ENCODE results near the gene ACTA2. TPM values are rescaled to one million over a fixed set of nuclear protein-coding genes. Genes with fewer than 3 reads are reported as not detected.
A peak's percentile ranks its signal among the peaks of the same experiment; 100 is the strongest.

Gene ACTA2
- total and polyA plus RNA-seq, 8 donors: 8.1 to 78.7 (median 32.2) TPM

- Histone ChIP-seq H3K9me3 (no peaks in the 10 kb centered on the region), H3K4me3 (no peak overlapping the region), H3K4me1 (peaks cover 0 to 3% (median 0%) of the 10 kb centered on the region in 3 donors), H3K27ac (peak overlapping the region in 1 of 4 donors; percentile 24), H3K36me3 (no peaks in the 10 kb centered on the region), H3K27me3 (no peaks in the 10 kb centered on the region)
- peak; percentile 72 for FAIRE-seq
- intact Hi-C loops (cut with DNase I): no loop called here
- ATAC-seq: peak in 3 of 4 donors; percentile 23 to 40 (median 24)
- DNase-seq: no peak
- 23 to 48% methylated on average over 2 of the region's 2 CpGs for WGBS, 2 donors
- no peak for TF ChIP-seq CTCF (IDR thresholded peaks at IDR 0.05)
Measured at GRCh38 chr10:88983206-88983605, 30.6 kb upstream of the ACTA2 start.

- H3K4me3 ChIP-seq: no peak overlapping the region
- intact Hi-C loops (cut with DNase I): no loop called here
- FAIRE-seq (peak; percentile 63), DNase-seq (no peak), ATAC-seq (no peak)
- H3K9me3 ChIP-seq: no peaks in the 10 kb centered on the region
- no peak for TF ChIP-seq CTCF (IDR thresholded peaks at IDR 0.05)
- no peaks in the 10 kb centered on the region for H3K36me3 ChIP-seq
- WGBS, 2 donors: 83 to 89% methylated on average over 2 of the region's 2 CpGs
- no peak overlapping the region for H3K27ac ChIP-seq
- peaks cover 0 to 3% (median 0%) of the 10 kb centered on the region in 3 donors for H3K4me1 ChIP-seq
- H3K27me3 ChIP-seq: no peaks in the 10 kb centered on the region
Measured at GRCh38 chr10:88982366-88982765, 29.8 kb upstream of the ACTA2 start.

GRCh38 chr10:88981435-88981834 lies 28.9 kb upstream of the ACTA2 start:
- ATAC-seq (no peak), FAIRE-seq (no peak), DNase-seq (no peak)
- no peak overlapping the region for H3K4me3 ChIP-seq
- H3K27me3 ChIP-seq: no peaks in the 10 kb centered on the region
- TF ChIP-seq CTCF (IDR thresholded peaks at IDR 0.05): no peak
- intact Hi-C loops (cut with DNase I): no loop called here
- 72 to 78% methylated on average over 5 of the region's 5 CpGs for WGBS, 2 donors
- no peak overlapping the region for H3K27ac ChIP-seq
- no peaks in the 10 kb centered on the region for H3K9me3 ChIP-seq
- no peaks in the 10 kb centered on the region for H3K36me3 ChIP-seq
- H3K4me1 ChIP-seq: peaks cover 0 to 3% (median 0%) of the 10 kb centered on the region in 3 donors

GRCh38 chr10:88980800-88981199 lies 28.2 kb upstream of the ACTA2 start:
- intact Hi-C loops (cut with DNase I): no loop called here
- H3K27ac ChIP-seq: no peak overlapping the region
- H3K4me3 ChIP-seq: no peak overlapping the region
- peaks cover 0 to 3% (median 0%) of the 10 kb centered on the region in 3 donors for H3K4me1 ChIP-seq
- no peak for TF ChIP-seq CTCF (IDR thresholded peaks at IDR 0.05)
- H3K36me3 ChIP-seq: no peaks in the 10 kb centered on the region
- H3K9me3 ChIP-seq: no peaks in the 10 kb centered on the region
- H3K27me3 ChIP-seq: no peaks in the 10 kb centered on the region
- 50 to 63% methylated on average over 4 of the region's 4 CpGs for WGBS, 2 donors
- ATAC-seq (peak in 2 of 4 donors; percentile 28 to 39), FAIRE-seq (no peak), DNase-seq (no peak)

GRCh38 chr10:88980247-88980646 lies 27.7 kb upstream of the ACTA2 start:
- WGBS, 2 donors: 80 to 91% methylated on average over 4 of the region's 4 CpGs
- Histone ChIP-seq H3K4me1 (peaks cover 4 to 6% (median 5%) of the 10 kb centered on the region in 3 donors), H3K4me3 (no peak overlapping the region), H3K36me3 (no peaks in the 10 kb centered on the region), H3K27me3 (no peaks in the 10 kb centered on the region), H3K27ac (no peak overlapping the region), H3K9me3 (no peaks in the 10 kb centered on the region)
- intact Hi-C loops (cut with DNase I): no loop called here
- DNase-seq (no peak), ATAC-seq (no peak), FAIRE-seq (no peak)
- TF ChIP-seq CTCF (IDR thresholded peaks at IDR 0.05): no peak

All from pancreas (tissue), 10 donors.